PFSK-1 (cell line): ENCODE measurements around the gene CLEC16A.

Experiments
- FOXP2 ChIP-seq: optimal IDR thresholded peaks from 2 replicates; pipeline ENCODE3; 2011; ENCODE audit warnings: borderline replicate concordance, control low read depth, inconsistent platforms; ENCODE audit not compliant: insufficient read depth; ENCODE audit errors: extremely low read length, extremely low read depth
- POLR2AphosphoS5 ChIP-seq: IDR thresholded peaks from 2 replicates; pipeline ENCODE4 v1.6.1; 2012; ENCODE audit warnings: low read depth, mild to moderate bottlenecking, control low read depth, low read length, moderate library complexity
- REST ChIP-seq, 2 experiments: IDR thresholded peaks; 2 replicates each; pipeline versions ENCODE4 v1.6.1 to v1.8.0; 2011 to 2012; ENCODE audit warnings: low read depth in 2 of 2, low read length in 2 of 2, control low read depth in 1 of 2, inconsistent platforms in 1 of 2, mild to moderate bottlenecking in 1 of 2, moderate library complexity in 1 of 2; ENCODE audit not compliant: insufficient read depth in 1 of 2
- SIN3A ChIP-seq: IDR thresholded peaks from 2 replicates; pipeline ENCODE4 v1.6.1; 2012; ENCODE audit warnings: mild to moderate bottlenecking, low read length, moderate library complexity, borderline replicate concordance; ENCODE audit not compliant: insufficient read depth
- TAF1 ChIP-seq: IDR thresholded peaks from 2 replicates; pipeline ENCODE4 v1.6.1; 2012; ENCODE audit warnings: low read length, control low read depth, borderline replicate concordance; ENCODE audit not compliant: insufficient read depth

The CLEC16A gene

GRCh38 chr16:10951026-10951425 is 6.7 kb downstream of the CLEC16A start:
- TF ChIP-seq POLR2AphosphoS5 (no peak), SIN3A (no peak), REST (IDR thresholded peaks at IDR 0.05; ENCODE audit: insufficient read depth in 1 of 2, low read depth in 2 of 2, low read length in 2 of 2) (no peak), TAF1 (no peak), FOXP2 (no peak)

GRCh38 chr16:10954903-10955302 is 10.5 kb downstream of the CLEC16A start:
- TF ChIP-seq FOXP2 (no peak), SIN3A (no peak), REST (IDR thresholded peaks at IDR 0.05; ENCODE audit: insufficient read depth in 1 of 2, low read depth in 2 of 2, low read length in 2 of 2) (no peak), TAF1 (no peak), POLR2AphosphoS5 (no peak)

GRCh38 chr16:10957771-10958482 is 13.6 kb downstream of the CLEC16A start:
- TF ChIP-seq TAF1 (no peak), POLR2AphosphoS5 (no peak), REST (IDR thresholded peaks at IDR 0.05; ENCODE audit: insufficient read depth in 1 of 2, low read depth in 2 of 2, low read length in 2 of 2) (no peak), FOXP2 (no peak), SIN3A (no peak)

GRCh38 chr16:10959161-10959560 is 14.8 kb downstream of the CLEC16A start:
- TF ChIP-seq TAF1 (no peak), SIN3A (no peak), FOXP2 (no peak), POLR2AphosphoS5 (no peak), REST (IDR thresholded peaks at IDR 0.05; ENCODE audit: insufficient read depth in 1 of 2, low read depth in 2 of 2, low read length in 2 of 2) (no peak)
